Naive thymus-derived CD4-positive, alpha-beta T cell (primary cell): ENCODE data around the gene GNPTAB. TPM values are rescaled to one million over a fixed set of nuclear protein-coding genes. Genes with fewer than 3 reads are reported as not detected.

Experiments
- ATAC-seq: fragments of 150-1000 bp; cut with Tn5 transposase; 2 replicates; pipeline ENCODE4 v1.10.0; 2021; ENCODE audit warnings: mild to moderate bottlenecking, moderate library complexity
- CTCF ChIA-PET: fragments of 350-600 bp; sonication (Branson Sonifier 250); formaldehyde crosslinking; loops from one replicate; lab custom pipeline; 2021; ENCODE audit warnings: antibody characterized with exemption; lab: Charles Lee
- POLR2A ChIA-PET: fragments of 350-600 bp; sonication (Branson Sonifier 250); formaldehyde crosslinking; loops from one replicate; lab custom pipeline; 2021; ENCODE audit warnings: antibody characterized with exemption, inconsistent platforms; lab: Charles Lee
- DNase-seq, 9 donors: peaks; one replicate each; pipeline versions ENCODE4 v3.0.0 to v3.0.0-alpha.2; 2020 to 2022; ENCODE audit warnings: mixed read lengths in 1 of 9
- H3K27ac ChIP-seq: one replicate; pipeline ENCODE4 v1.7.0; 2013; ENCODE audit warnings: mild to moderate bottlenecking, low read depth, low read length, moderate library complexity
- H3K27me3 ChIP-seq, 2 donors: one replicate each; pipeline ENCODE4 v1.7.0; 2013; ENCODE audit warnings: low read length in 2 of 2, mild to moderate bottlenecking in 2 of 2, moderate library complexity in 2 of 2; ENCODE audit not compliant: control insufficient read depth in 2 of 2, insufficient read depth in 2 of 2
- H3K36me3 ChIP-seq, 3 experiments: 1 replicate in 2 of 3; 2 replicates in 1 of 3; pipeline ENCODE4 v1.7.0; 2013; ENCODE audit warnings: low read length in 3 of 3, mild to moderate bottlenecking in 3 of 3, moderate library complexity in 1 of 3; ENCODE audit not compliant: insufficient read depth in 3 of 3, control insufficient read depth in 2 of 3
- H3K4me1 ChIP-seq, 2 donors: one replicate each; pipeline ENCODE4 v1.7.0; 2013; ENCODE audit warnings: low read length in 2 of 2, mild to moderate bottlenecking in 2 of 2, moderate library complexity in 1 of 2; ENCODE audit not compliant: control insufficient read depth in 2 of 2, insufficient read depth in 2 of 2
- H3K4me3 ChIP-seq: 2 replicates; pipeline ENCODE4 v1.7.0; 2013; ENCODE audit warnings: mild to moderate bottlenecking, low read length
- H3K9me3 ChIP-seq, 3 experiments: 1 replicate in 2 of 3; 2 replicates in 1 of 3; pipeline ENCODE4 v1.7.0; 2013; ENCODE audit warnings: low read length in 3 of 3; ENCODE audit not compliant: control insufficient read depth in 2 of 3
- H3K27ac Mint-ChIP-seq, 9 donors: one replicate each; pipeline ENCODE4 v1.8.0; 2020 to 2022; ENCODE audit warnings: mixed read lengths in 9 of 9, mild to moderate bottlenecking in 8 of 9, moderate library complexity in 5 of 9, inconsistent platforms in 2 of 9
- H3K27me3 Mint-ChIP-seq, 5 donors: one replicate each; pipeline ENCODE4 v1.8.0; 2021 to 2022; ENCODE audit warnings: mixed read lengths in 5 of 5, mild to moderate bottlenecking in 1 of 5
- H3K36me3 Mint-ChIP-seq, 5 donors: one replicate each; pipeline ENCODE4 v1.8.0; 2020 to 2022; ENCODE audit warnings: mixed read lengths in 5 of 5, mild to moderate bottlenecking in 3 of 5, inconsistent platforms in 1 of 5
- H3K4me1 Mint-ChIP-seq, 7 donors: one replicate each; pipeline ENCODE4 v1.8.0; 2020 to 2022; ENCODE audit warnings: mixed read lengths in 7 of 7, mild to moderate bottlenecking in 3 of 7, inconsistent platforms in 1 of 7
- H3K4me3 Mint-ChIP-seq, 10 donors: one replicate each; pipeline ENCODE4 v1.8.0; 2020 to 2022; ENCODE audit warnings: mild to moderate bottlenecking in 10 of 10, mixed read lengths in 10 of 10, moderate library complexity in 6 of 10, inconsistent platforms in 2 of 10
- H3K9me3 Mint-ChIP-seq, 11 donors: one replicate each; pipeline ENCODE4 v1.8.0; 2020 to 2022; ENCODE audit warnings: mixed read lengths in 11 of 11, mild to moderate bottlenecking in 4 of 11, inconsistent platforms in 1 of 11, moderate library complexity in 1 of 11
- intact Hi-C, 2 donors: fragments of 100-400 bp; cut with micrococcal nuclease; formaldehyde crosslinking; loops; one replicate each; pipeline ENCODE4 v1.15.1; 2023
- polyA plus RNA-seq, 2 donors: library from polyadenylated mRNA; unstranded; fragments of 300-500 nt; fragmentation: Illumina TruSeq; gene quantifications; one replicate each; pipeline ENCODE4 v1.2.3, GENCODE V29; 2021
- total RNA-seq, 6 experiments: library from RNA in 5 of 6; stranded (reverse) in 5 of 6; gene quantifications; 1 replicate in 5 of 6; 2 replicates in 1 of 6; pipeline ENCODE4 v1.2.3 and lab custom pipeline; 2021 to 2026

The GNPTAB gene
- total and polyA plus RNA-seq, 7 experiments from 2014 or later = 28.2 to 85.1 (median 44.4) TPM

DNA sequence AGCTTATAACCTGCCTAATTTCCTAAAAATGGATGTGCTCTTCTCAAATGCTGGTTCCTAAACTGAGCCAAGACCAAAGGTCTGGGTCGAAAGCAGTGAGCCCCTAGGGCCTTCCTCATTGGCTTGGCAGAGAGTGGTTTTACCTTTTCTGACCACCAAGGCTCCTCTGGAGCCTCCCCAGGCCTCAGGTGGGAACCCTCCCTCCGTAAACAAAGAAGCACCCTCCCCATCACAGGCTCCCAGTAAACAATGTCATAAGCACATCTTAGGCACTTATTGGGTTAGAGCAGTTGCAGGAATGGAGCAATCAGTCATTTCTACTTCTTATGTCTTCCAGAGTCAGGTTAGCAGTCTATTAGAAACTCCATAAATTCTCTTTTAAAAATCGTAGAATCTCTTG lies 127.3 kb downstream of the GNPTAB start:
- intact Hi-C loops = loop anchor here in 1 of 2 donors (5.0 kb wide), 2 partner anchors 54 to 131 kb away; no protein-coding TSS in a partner anchor
- CTCF ChIA-PET = no interaction called here

DNA sequence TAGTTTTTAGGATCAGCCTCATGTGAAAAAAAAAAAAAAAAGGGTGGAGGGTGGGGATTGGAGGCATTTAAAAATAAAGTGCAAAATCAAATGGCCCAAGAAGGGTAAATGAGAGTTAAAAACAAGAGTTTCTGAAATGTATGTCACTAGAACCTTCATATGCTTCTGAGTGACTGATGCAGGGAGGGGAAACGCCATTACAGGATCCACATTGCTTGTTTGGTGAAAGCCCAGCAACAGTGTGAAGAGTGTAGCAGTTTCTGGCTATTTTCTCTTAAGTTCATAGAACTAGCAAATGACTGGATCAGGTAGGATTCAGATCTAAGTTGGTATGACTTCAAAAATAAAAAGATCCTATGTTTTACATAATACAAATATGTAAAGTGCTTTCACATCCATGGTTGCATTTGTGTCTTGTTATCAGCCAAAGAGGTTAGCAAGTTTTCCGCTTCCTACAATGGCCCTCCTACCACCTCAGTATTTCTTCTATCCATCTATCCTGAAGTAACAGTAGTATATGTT lies 130.4 kb downstream of the GNPTAB start:
- peaks cover 17 to 60% (median 51%) of the 10 kb centered on the region in 7 donors for H3K4me1 Mint-ChIP-seq
- H3K4me3 Mint-ChIP-seq = peak overlapping the region in 3 of 10 donors; percentile 3 to 95 (median 58)
- H3K27me3 Mint-ChIP-seq = peaks cover 0 to 23% (median 0%) of the 10 kb centered on the region in 5 donors
- H3K27ac Mint-ChIP-seq = peak overlapping the region in 6 of 9 donors; percentile 6 to 77 (median 48)
- H3K9me3 Mint-ChIP-seq = no peaks in the 10 kb centered on the region
- Histone ChIP-seq H3K27ac (no peak overlapping the region), H3K4me3 (no peak overlapping the region), H3K36me3 (peaks cover 0 to 6% (median 0%) of the 10 kb centered on the region in 3 experiments), H3K27me3 (no peaks in the 10 kb centered on the region), H3K4me1 (peaks cover 4 to 14% of the 10 kb centered on the region in 2 donors), H3K9me3 (no peaks in the 10 kb centered on the region)
- intact Hi-C loops = loop anchor here in 1 of 2 donors (2.0 to 5.0 kb wide), 3 partner anchors 26 to 128 kb away; no protein-coding TSS in a partner anchor
- H3K36me3 Mint-ChIP-seq = no peaks in the 10 kb centered on the region
- ChIA-PET POLR2A (interaction anchor here (0.7 kb wide), 1 partner anchor 47 kb away, joined by 3 read pairs; no protein-coding TSS in a partner anchor), CTCF (interaction anchor here (1.5 kb wide), 1 partner anchor 29 kb away, joined by 4 read pairs; no protein-coding TSS in a partner anchor)
- ATAC-seq (no peak), DNase-seq (no peak)

More for the DNA sequence above, 127.3 kb downstream of the GNPTAB start:
- peaks cover under 1 to 7% of the 10 kb centered on the region in 2 donors for H3K4me1 ChIP-seq
- Mint-ChIP-seq H3K9me3 (no peaks in the 10 kb centered on the region), H3K4me1 (peaks cover 4 to 55% (median 36%) of the 10 kb centered on the region in 7 donors), H3K27ac (no peak overlapping the region), H3K4me3 (no peak overlapping the region), H3K27me3 (peaks cover 0 to 15% (median 0%) of the 10 kb centered on the region in 5 donors), H3K36me3 (no peaks in the 10 kb centered on the region)
- no peak for ATAC-seq
- no peak for DNase-seq
- H3K9me3 ChIP-seq = no peaks in the 10 kb centered on the region
- POLR2A ChIA-PET = interaction anchor here (0.6 kb wide), 1 partner anchor 358 kb away, joined by 3 read pairs; the partner anchor contains the start of gene WASHC3
- H3K27me3 ChIP-seq = no peaks in the 10 kb centered on the region
- H3K27ac ChIP-seq = no peak overlapping the region
- H3K36me3 ChIP-seq = no peaks in the 10 kb centered on the region
- H3K4me3 ChIP-seq = no peak overlapping the region

DNA sequence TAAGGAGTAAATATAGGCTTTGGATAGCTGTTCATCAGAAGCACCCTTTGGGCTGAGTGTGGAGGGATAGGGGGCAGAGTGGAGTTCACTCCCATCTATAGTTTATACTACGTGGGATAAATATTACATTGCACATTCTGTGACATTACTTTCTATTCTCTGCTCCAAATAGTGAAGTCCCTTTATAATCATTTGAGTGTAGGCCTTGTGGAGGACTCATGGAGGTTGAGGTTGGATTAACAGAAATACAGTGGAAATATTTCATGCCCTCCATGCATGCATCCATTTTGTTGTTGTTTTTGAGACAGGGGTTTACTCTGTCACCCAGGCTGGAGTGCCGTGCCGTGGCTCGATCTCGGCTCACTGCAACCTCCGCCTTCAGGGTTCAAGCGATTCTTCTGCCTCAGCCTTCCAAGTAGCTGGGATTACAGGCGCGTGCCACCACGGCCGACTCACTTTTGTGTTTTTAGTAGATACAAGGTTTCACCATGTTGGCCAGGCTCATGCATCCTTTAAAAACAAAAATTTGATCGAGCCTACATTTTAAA lies 131.9 kb downstream of the GNPTAB start:
- intact Hi-C loops = loop anchor here in 1 of 2 donors (5.0 kb wide), 2 partner anchors 417 to 1557 kb away; partner anchors contain the start of genes BLTP3B and UTP20
- no peaks in the 10 kb centered on the region for H3K9me3 Mint-ChIP-seq
- H3K27ac ChIP-seq = peak overlapping the region; percentile 64
- H3K4me1 Mint-ChIP-seq = peaks cover 17 to 65% (median 54%) of the 10 kb centered on the region in 7 donors
- H3K27ac Mint-ChIP-seq = peak overlapping the region in 8 of 9 donors; percentile 68 to 90 (median 79)
- peaks cover 0 to 6% (median 0%) of the 10 kb centered on the region in 3 experiments for H3K36me3 ChIP-seq
- no peaks in the 10 kb centered on the region for H3K9me3 ChIP-seq
- peak overlapping the region; percentile 86 to 95 (median 93) for H3K4me3 Mint-ChIP-seq
- H3K27me3 ChIP-seq = no peaks in the 10 kb centered on the region
- H3K36me3 Mint-ChIP-seq = no peaks in the 10 kb centered on the region
- DNase-seq (peak in 1 of 9 donors; percentile 4), ATAC-seq (no peak)
- H3K4me1 ChIP-seq = peaks cover 4 to 14% of the 10 kb centered on the region in 2 donors
- H3K27me3 Mint-ChIP-seq = peaks cover 0 to 23% (median 0%) of the 10 kb centered on the region in 5 donors
- peak overlapping the region; percentile 65 for H3K4me3 ChIP-seq
- POLR2A ChIA-PET = interaction anchor here (0.6 kb wide), 1 partner anchor 292 kb away, joined by 4 read pairs; no protein-coding TSS in a partner anchor
- CTCF ChIA-PET = interaction anchor here (1.5 kb wide), 1 partner anchor 28 kb away, joined by 4 read pairs; no protein-coding TSS in a partner anchor

DNA sequence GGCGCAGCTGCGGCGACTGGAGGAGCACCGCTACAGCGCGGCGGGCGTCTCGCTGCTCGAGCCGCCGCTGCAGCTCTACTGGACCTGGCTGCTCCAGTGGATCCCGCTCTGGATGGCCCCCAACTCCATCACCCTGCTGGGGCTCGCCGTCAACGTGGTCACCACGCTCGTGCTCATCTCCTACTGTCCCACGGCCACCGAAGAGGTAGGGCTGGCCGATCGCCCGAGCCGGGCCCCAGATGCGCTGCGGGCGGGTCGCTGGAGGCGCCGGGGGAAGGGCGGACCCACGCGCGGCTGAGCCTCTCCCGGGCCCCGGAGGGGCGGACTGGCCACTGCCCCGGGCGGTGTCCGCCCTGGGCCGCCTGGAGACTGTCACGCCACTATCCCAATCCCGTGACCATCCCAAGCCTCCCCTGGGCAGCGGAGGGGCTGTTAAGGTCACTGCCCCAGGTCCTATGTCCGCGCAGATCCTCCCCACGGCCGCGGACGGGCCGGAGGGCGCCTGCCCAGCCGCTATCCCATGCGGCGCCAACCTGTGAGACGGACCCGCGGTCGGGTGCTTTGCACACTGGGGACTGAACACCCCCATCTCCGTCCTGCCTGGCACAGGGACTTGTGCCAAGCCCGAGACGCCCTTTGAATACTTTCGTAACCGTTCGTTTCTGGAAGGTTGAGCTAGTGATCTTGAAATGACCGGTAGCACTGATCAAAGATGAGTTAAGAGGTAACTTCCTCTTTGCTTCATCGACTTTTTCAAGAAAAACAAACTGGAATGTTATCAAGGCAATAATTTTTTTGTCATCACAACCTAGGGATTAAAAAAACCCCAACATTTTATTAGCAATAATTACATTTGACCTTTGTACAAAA lies 132.6 kb downstream of the GNPTAB start:
- Mint-ChIP-seq H3K9me3 (no peaks in the 10 kb centered on the region), H3K4me1 (peaks cover 17 to 65% (median 54%) of the 10 kb centered on the region in 7 donors), H3K27ac (peak overlapping the region; percentile 47 to 90 (median 77)), H3K4me3 (peak overlapping the region; percentile 86 to 95 (median 93)), H3K36me3 (no peaks in the 10 kb centered on the region), H3K27me3 (peaks cover 0 to 23% (median 0%) of the 10 kb centered on the region in 5 donors)
- peaks cover 4 to 14% of the 10 kb centered on the region in 2 donors for H3K4me1 ChIP-seq
- H3K9me3 ChIP-seq = no peaks in the 10 kb centered on the region
- peaks cover 0 to 6% (median 0%) of the 10 kb centered on the region in 3 experiments for H3K36me3 ChIP-seq
- ChIA-PET POLR2A (interaction anchor here (0.6 to 0.9 kb wide), 3 partner anchors 10 to 291 kb away, joined by 3 to 5 read pairs (median 4); no protein-coding TSS in a partner anchor), CTCF (no interaction called here)
- H3K27me3 ChIP-seq = no peaks in the 10 kb centered on the region
- peak overlapping the region; percentile 64 for H3K27ac ChIP-seq
- intact Hi-C loops = loop anchor here (1.0 to 5.0 kb wide), 9 partner anchors 27 to 1556 kb away; partner anchors contain the start of genes ARL1 (in 2 of the 2), BLTP3B (in 1 of the 2) and UTP20 (in 1 of the 2)
- H3K4me3 ChIP-seq = peak overlapping the region; percentile 65
- DNase-seq = peak in 6 of 9 donors; percentile 5 to 48 (median 18)
- ATAC-seq = peak; percentile 41

DNA sequence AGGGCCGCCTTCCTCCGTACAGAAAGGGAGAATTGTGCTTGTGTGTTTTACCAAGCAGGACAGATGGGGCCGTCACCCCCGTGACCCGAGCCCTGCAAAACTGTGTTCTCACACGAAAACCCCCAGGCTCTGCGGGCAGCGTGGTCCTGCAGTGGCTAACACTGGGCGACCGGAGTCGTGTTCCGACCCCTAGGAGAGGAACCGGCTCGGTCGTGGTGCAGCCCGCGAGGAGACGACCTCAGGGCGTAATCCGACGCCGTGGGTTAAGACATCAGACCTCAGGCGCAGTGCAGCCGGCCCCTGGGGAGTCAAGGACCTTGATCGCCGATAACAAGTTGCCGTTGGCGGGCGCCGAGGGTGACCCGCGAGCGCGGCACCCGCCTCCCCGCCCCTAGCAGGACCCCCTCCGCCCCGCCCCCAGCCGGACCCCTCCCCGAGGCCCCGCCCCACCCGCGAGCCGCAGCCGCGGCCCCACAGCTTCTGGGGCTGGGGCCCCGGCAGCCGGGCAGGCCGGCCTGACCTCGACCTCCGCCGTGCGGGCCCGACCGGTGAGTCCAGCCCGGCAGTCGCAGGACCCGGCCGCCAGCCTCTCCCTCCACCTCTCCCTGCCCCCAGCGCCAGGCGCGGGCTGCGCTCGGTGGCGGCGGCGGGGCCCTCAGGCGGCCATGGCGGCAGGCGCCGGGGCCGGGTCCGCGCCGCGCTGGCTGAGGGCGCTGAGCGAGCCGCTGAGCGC lies 133.4 kb downstream of the GNPTAB start, which contains the start of gene CHPT1:
Gene CHPT1, plus strand, starts transcription at position 444 of the 733 bp plus-strand sequence. Its CDS starts 222 bp downstream, at position 666.
- Histone ChIP-seq H3K27me3 (no peaks in the 10 kb centered on the region), H3K27ac (peak within 1 kb of the TSS; percentile 70), H3K4me1 (peaks cover 4 to 14% of the 10 kb centered on the region in 2 donors), H3K9me3 (no peaks in the 10 kb centered on the region), H3K36me3 (peaks cover 0 to 6% (median 0%) of the 10 kb centered on the region in 3 experiments), H3K4me3 (peak within 1 kb of the TSS; percentile 88)
- DNase-seq = peak; percentile 40 to 75 (median 58)
- ChIA-PET CTCF (no interaction called here), POLR2A (interaction anchor here (0.9 kb wide), 1 partner anchor 133 kb away, joined by 3 read pairs; no protein-coding TSS in a partner anchor)
- intact Hi-C loops = loop anchor here (1.0 to 5.0 kb wide), 9 partner anchors 27 to 1555 kb away; partner anchors contain the start of genes ARL1 (in 2 of the 2), BLTP3B (in 1 of the 2) and UTP20 (in 1 of the 2)
- no peaks in the 10 kb centered on the region for H3K9me3 Mint-ChIP-seq
- H3K27me3 Mint-ChIP-seq = peaks cover 0 to 23% (median 0%) of the 10 kb centered on the region in 5 donors
- ATAC-seq = peak; percentile 82
- H3K4me3 Mint-ChIP-seq = peak within 1 kb of the TSS; percentile 92 to 95 (median 94)
- peak within 1 kb of the TSS; percentile 66 to 93 (median 90) for H3K27ac Mint-ChIP-seq
- H3K4me1 Mint-ChIP-seq = peaks cover 17 to 61% (median 53%) of the 10 kb centered on the region in 7 donors
- no peaks in the 10 kb centered on the region for H3K36me3 Mint-ChIP-seq
